ENCODE measurements around the gene ZNRF2.

ZNRF2 gene

DNA sequence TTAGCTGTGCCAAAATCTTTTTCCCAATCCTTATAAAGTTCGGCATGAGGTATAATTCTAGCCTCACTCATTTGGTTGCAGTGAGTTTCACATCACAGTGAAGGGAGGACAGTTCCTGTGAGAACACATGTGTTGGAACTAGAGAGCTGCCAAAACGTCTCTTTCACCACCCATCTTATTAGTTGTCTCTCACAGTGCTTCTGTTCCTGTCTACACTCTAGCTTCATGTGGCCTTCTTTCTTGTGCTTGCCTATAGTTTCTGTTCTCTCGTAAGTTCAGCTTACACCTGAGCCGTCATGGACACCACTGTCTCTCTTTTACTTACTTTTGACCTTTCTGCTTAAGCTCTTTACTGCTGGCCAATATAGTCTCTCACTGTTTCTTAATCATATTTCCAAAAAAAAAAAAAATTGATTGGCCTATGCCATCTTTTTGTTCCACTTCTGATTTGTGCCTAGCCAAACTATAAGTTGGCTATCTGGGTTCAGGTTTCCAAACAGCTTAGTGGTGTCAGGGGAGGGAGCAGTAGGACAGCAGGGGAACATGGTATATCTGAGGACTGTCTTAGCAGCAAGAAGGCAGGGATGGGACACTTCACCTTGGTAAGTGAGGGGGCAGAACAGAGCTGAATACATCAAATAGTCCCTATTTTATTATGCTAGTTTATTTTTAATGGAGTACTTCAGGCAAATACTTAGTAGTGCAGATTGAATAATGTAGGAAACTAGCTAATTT lies 38.0 kb downstream of the ZNRF2 start:
- no peak for DNase-seq (ENCODE audit: low read depth)

DNA sequence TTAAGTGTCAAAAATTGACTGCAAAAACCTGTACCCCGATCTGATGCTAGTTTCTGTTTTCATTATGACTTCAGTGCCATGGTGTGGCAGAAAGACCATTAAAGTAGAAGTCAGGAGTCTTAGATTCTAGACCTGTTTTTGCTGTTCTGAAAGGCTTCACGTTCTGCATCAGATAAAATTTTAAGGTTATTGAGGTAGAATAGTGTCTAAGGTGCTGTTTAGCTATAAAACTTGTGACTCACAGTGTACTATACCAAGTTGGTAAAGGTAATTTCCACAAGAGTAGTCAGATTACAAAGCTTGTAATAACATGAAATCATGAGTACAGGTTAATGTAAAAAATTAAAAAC lies 38.6 kb downstream of the ZNRF2 start:
- DNase-seq (ENCODE audit: low read depth) = no peak

DNA sequence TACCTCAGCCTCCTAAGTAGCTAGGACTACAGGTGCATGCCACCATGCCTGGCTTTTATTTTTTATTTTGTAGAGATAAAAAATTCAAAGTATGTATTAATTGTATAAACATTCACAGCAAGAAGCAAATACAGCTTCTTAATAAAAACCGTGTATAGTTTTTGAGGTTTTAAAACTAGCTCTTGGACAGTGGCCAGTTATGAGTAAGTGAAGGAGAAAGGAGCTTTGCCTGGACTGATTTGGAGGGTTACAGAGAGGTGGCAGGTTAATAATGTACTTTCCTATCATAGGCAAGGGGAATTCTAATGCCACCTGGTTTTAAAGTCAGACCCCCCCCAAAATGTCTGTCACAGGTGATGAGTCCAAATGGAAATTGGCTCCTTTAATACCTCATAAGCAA lies 43.4 kb downstream of the ZNRF2 start:
- no peak for DNase-seq (ENCODE audit: low read depth)

DNA sequence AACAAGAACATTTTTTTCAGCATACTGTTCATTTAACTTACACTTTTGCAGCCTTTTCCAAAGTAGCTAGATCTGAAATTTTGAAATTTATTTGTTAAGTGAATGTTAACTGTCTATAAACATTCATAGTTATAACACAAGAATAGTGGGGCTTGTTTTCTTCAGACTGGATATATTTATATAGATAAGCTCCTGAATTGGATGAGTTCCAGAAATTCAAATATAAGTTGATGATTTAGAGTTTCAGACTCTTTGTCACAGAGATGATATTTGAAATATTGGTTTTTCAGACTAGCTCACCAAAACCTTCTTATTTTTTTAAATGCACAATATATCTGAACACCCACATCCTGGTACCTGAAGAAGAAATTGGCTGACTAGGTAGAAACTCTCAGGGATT lies 44.0 kb downstream of the ZNRF2 start:
- DNase-seq (ENCODE audit: low read depth) = no peak

DNA sequence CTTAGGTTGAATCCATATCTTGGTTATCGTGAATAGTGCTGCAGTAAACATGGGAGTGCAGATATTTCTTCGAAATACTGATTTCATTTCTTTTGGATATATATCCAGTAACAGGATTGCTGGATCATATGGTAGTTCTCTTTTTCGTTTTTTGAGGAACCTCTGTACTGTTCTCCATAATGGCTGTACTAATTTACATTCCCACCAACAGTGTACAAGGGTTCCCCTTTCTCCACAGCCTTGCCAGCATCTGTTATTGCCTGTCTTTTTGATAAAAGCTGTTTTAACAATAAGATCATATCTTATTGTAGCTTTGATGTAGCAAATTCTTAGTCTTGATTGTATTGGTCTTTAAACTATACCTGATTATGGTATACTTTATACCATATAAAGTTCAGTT lies 45.3 kb downstream of the ZNRF2 start:
- no peak for DNase-seq (ENCODE audit: low read depth)

DNA sequence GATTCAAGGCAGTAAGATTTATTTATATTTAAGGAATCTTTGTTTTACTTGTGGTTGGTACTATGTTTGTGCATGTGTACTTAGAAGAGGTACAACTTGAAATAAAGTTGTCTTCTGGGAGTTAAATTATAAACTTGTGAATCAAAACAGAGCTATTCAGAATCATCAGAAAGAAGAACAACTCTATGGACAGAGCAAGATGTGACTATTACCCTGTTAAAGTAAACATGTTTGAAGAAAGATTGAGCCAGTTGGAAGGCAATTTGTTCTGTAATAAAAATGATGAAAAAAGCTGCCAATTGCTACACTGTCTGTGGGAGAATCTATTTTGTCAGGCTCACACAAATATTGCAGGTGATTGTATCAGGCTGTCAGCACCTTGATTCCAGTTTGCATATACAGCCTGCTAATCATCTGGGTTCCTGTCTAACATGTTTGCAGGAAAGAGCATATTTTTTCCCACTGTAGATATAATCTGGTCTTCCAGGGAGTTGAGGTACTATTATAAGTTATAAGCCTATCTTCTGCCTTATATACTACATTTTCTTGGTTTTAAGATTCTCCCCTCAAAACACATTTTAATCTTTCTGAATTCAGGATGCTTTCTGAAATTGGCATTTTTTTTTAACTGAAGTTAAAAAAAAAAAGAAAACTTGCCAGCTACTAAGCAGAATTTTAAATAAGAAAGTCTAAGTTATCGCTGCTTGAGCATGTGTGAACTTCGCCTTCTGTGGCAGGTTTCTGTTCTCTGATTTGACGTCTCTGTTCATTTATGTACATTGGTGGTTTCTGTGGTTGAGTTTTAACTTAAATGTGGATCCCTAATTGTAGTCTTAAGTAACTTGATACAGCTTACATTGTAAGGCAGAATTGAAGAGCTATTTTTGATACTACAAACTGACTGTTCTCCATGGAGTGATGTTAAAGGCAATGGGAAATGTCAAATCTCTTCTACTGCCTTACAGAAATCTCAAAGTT lies 46.0 kb downstream of the ZNRF2 start:
- no peak for DNase-seq (ENCODE audit: low read depth)

DNA sequence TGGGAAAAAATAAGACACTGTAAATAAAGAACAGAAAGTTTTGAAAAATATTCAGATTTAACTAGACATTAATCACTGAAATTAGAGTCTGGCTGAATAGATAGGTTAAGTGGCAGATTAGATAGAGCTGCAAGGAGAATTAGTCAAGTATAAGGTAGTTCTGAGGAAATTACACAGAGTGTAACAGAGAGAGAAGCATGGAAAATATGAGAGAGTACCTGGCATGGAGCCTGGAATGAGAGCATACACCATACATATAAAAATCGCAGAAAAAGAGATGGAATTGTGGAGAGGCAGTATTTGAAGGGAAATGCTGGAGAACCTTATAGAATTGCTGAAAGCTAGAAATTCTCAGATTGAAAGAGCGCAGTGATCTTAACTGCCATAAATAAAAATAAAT lies 46.9 kb downstream of the ZNRF2 start:
- no peak for DNase-seq (ENCODE audit: low read depth)

DNA sequence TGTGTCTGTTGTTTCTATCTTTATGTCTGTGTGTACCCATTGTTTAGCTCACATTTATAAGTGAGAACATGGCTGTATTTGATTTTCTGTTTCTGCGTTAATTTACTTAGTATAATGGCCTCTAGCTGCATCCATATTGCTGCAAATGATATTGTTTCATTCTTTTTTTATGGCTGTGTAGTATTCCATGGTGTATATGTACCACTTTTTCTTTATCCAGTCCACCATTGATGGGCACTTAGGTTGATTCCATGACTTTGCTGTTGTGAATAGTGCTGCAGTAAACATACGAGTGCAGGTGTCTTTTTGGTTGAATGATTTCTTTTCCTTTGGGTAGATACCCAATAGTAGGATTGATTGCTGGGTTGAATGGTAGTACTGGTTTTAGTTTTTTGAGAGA lies 48.2 kb downstream of the ZNRF2 start:
- no peak for DNase-seq (ENCODE audit: low read depth)

DNA sequence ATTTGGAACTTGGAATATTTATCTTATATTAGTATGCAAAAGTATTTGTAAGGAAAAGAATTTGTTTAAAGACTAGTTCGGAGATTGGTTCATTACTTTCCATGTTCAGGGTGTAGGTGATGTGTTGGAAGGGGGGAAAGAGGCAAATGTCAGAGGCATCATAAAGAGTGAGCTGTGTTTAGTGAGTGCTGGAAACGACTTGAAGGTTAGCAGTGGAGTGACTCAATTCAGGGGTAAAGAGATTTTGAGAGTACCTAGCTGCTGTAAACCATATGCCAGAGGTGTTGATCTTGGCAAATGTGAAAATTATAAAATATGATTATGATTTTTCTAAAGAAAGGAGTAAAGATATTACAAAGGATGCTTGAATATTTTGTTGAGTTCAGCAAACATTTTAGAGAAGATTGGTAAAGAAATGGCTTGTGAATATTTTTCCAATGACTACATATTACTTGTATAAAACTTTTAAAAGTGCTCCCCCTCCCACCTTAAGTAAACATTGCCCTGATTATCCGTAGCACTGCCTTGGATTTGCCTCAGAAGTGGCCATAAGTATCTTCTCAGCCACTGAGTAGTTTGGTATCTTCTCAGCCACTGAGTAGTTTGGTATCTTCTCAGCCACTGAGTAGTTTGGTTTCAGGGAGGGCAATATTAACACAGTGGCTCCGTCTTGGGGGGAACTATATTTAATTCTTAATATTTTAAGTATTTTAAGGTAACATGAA lies 51.5 kb downstream of the ZNRF2 start:
- no peak for DNase-seq (ENCODE audit: low read depth)

DNA sequence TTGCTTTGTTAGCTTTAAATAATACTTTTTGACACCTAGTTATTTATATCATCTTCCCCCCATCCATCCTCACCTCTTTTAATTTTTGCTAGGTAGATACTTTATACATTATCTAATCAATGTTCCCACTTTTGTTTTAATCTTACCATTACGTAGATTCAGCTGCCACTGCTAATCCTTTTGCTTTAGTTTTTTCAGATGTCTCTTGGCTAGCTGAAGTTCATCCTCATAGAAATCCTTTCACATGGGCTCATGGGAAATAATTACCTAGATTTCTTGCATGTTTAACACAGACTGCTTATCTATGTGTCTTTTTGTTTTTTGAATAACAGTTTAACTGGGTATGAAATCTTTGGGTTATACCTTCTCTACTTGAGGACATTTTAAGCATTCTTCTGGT lies 60.1 kb downstream of the ZNRF2 start:
- no peak for DNase-seq (ENCODE audit: low read depth)

DNA sequence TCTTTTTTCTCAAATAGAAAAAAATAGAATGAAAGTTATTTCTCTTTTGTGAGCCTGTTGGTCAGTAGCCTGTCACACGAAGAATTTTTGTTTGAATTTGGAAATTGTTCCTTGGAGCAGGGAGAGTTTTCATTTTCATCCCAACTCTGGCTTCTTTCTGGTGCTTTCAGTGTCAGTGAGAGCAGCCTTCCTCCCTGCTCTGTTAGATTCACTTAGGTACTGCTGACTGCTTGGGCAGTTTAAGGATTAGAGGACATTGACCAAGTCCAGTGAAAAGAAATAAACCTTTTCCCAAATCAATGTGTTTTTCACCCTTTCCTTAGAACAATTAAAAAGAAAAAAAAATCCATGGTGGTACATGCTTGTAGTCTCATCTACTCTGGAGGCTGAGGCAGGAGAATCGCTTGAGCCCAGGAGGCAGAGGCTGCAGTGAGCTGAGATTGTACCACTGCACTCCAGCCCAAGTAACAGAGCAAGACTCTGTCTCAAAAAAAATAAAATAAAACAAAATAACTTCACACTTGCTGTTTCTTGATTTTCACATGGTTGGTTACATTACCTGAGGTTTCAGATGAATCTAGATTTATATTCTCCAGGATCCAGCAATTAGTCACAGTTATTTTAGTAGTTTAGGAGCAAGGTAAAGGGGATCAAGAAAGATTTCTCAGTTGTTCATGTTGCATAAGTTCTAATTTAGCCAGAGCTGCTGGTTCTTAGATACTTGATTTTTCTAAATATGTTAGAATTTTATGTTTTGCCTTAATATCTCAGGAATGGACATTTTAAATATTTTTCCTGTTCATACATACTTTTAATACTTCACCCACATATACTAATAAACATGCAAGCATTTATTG lies 63.1 kb downstream of the ZNRF2 start:
- no peak for DNase-seq (ENCODE audit: low read depth)

DNA sequence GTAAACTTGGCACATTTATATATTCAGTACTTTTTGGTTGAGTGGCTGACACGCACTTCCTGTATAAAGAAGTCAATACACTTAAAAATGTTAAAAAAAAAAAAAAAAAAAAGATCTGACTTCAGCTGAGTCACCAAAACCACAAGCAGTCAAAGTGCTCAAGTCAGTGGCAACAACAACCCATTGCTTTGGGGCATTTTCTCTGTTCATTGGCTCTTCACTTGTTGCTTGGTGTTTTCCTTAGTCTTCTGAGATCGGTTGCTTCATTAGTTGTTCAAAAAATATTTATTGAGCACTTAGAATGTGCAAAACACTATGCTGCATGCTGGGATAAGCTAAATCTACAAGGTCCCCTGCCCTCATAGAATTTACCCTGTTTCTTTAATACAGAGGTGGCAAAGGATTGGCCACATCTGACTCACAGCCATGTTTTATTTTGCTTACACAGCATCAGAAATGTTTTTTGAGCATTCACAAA lies 63.7 kb downstream of the ZNRF2 start:
- DNase-seq (ENCODE audit: low read depth) = peak; percentile 15

DNA sequence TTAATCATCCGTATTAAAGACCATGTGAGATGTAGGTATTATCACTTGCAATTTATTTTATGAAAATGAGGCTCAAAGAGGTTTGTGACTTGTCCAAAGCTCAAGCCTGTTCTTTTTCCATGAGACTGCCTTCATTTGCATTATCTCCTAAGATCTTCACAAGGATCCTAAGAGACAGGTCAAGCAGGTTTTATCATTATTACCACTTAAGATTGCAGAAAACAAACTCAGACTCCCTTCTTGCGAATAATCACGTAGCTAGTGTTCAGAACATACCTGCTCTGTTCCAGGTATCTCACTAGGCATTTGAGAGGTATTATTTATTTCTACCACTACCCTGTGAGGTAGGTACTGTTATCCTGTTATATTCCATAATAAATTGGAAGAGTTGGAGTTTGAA lies 64.8 kb downstream of the ZNRF2 start:
- no peak for DNase-seq (ENCODE audit: low read depth)

DNA sequence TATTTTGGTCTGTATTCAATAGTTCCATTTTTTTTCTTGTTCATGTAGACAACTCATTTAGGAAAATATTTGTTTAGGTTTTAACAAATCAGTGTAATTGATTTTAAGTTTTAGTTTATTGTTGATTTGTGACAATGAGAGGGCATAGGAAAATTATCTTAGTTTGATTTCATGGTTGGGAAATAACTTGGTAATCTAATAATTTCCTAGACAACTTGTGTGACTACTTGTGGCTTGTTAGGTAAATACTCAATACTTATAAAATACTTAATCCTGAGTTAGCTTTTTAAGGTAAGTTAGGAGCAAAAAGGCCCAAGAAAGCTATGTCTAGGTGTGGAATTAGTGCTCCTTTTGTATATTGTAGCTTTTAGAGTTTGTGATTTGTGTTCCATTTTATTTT lies 65.4 kb downstream of the ZNRF2 start:
- no peak for DNase-seq (ENCODE audit: low read depth)

DNA sequence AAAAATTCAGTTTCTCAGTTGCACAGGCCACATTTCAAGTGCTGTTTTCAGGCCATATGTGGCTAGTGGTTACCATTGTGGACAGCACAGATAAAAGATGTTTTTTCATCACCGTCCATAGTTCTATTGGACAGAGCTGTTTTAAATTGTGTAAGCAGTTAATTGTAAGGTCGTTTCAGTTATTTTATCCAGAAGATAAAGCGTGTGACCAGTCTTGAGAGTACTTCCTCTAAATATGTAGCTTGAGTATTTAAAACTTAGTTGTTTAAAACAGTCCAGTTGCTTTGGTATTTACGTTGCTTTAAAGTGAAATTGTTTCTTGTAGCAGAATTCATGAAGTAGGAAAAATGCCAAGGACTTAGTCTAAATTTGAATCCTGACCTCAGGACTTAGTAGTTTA lies 66.9 kb downstream of the ZNRF2 start:
- no peak for DNase-seq (ENCODE audit: low read depth)

DNA sequence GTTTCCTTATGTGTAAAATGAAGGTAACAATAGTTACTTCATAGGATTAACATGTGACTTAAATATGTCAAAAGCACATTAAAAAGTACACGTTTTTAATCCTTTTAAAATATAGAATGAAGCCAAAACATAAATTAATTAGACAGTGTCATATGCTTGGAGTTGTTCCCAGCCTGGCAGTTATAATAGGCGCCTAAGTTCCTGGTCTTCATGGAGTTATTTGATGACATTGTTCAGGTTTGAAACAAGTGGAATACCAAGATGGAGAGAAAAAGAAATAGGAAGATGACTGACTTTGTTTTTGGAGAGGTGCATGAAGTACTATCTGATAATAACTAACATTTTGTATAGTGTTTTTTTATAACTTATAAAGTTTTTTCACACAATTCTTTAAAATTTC lies 67.3 kb downstream of the ZNRF2 start:
- DNase-seq (ENCODE audit: low read depth) = no peak

DNA sequence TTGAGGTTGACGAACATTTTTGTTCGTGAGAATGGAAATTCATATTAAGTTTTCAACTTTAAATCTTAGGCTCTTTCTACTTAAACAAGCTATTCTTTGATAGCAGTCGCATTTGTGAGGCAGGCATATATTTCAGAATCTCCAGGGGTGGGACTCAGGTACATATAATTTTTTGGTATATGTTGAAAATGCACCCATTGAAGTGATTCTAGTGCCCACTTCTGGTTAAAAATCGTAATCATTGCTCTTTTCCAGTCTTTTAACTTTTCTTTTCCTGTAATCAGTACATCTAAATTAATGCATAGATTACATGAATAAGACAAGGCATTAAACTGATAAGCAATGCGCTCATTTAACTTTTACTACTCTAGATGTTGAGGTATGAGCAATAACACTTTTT lies 67.8 kb downstream of the ZNRF2 start:
- DNase-seq (ENCODE audit: low read depth) = no peak

DNA sequence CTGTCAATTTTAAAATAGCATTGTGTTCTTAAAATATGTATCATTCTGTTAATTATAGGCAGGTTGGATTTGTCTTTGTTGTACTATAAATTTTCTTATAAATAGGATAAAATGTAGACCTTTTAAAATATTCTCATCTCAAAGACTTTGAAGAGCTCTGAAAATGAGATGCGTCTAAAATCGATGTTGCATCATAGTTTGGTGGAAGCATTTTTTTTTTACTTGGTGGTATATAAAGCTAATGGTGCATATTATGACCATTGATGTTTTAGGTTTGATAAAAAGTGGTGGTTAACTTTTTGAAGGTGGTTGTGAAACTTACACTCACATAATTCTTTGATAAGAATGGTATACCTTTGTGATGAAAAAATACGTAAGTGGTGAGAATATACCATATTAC lies 69.1 kb downstream of the ZNRF2 start:
- DNase-seq (ENCODE audit: low read depth) = no peak

DNA sequence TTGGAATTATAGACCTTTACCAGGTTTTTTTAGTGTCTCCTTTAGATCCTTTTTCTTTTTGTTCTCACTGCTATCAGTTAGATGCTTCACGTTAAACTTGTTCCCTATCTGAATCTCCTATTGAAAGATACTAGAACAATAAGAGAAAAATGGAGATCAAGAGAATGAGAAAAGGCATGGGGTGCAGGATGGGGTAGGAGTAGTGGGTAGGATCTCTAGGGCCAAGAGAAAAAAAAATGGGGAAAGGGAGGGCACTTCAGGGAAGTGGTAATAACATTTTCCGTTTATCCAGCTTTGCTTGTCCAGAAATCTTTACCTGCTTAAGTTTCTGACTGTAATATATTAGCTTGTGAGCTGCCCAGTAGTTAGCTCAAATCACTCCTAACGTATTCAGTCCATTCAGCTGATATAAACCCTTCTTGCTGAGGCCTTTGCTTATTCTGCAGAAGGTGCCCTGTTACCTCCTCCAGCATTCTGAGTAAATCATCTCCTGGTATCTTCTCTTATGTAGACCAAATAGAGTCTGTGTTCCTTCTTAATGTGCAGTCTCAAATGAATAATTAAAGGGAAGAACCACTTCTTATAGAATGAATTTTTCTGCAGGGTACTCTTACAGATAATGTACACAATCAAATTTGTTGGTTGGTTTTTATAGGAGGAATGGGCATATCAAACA lies 69.7 kb downstream of the ZNRF2 start:
- DNase-seq (ENCODE audit: low read depth) = no peak

DNA sequence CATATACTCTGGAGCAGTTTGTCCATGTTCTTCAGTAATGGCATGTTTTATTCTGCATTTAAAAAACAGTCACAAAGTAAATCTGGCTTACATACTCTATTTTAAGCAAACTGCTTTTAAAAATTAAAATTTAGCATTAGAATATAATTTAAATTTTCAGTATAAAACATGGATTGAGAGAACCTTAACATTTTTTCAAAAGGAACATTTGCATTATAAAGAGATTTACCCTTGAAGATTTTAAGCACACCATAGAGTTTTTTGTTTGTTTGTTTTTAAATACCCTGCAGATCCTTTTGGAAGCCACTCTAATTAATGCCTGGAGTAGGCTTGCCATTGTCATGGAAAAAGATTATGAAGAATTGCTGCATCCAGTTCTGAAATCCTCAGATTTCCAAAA lies 70.4 kb downstream of the ZNRF2 start:
- DNase-seq (ENCODE audit: low read depth) = no peak

DNA sequence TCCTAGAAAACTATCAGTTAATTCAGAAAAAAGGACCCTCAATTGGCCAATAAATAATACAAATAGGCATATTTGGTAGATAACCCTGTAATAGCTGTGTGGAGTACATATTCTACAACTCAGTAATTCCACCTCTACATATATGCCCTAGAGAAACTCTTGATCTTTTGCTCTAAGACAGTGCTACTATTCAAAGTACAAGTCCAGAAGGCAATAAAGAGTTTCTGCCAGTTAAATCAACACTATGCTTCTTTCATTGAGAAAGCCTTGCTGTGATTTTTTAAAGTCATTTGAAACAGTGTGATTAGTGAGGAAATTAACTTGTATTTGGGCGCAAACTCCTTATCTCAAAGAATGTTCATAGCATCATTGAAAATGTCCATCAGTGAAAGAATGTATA lies 75.6 kb downstream of the ZNRF2 start:
- no peak for DNase-seq (ENCODE audit: low read depth)
